CD4-positive, alpha-beta T cell treated with Interleukin-10 for 1 hour (primary cell): ENCODE measurements around the gene CDH13.
A peak's percentile ranks its signal among the peaks of the same experiment; 100 is the strongest.

ENCODE experiments used
- DNase-seq: peaks from one replicate; pipeline ENCODE4 v3.0.0-alpha.2; 2020

Gene CDH13

DNA sequence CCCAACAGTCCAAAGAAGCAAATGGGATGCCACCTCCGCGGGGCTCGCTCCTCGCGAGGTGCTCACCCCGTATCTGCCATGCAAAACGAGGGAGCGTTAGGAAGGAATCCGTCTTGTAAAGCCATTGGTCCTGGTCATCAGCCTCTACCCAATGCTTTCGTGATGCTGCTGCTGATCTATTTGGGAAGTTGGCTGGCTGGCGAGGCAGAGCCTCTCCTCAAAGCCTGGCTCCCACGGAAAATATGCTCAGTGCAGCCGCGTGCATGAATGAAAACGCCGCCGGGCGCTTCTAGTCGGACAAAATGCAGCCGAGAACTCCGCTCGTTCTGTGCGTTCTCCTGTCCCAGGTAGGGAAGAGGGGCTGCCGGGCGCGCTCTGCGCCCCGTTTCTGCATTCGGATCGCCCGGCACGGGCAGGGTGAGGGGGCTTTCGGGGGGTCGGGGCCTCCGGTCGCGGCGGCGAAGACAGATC is at the start of gene CDH13:
Gene CDH13 (plus strand): TSS at position 179 of the 471 bp plus-strand sequence.
- DNase-seq, result no peak

- peak; percentile 22 for DNase-seq
These were observed 46.4 kb upstream of the CDH13 start for GRCh38 chr16:82580298-82580890.

DNA sequence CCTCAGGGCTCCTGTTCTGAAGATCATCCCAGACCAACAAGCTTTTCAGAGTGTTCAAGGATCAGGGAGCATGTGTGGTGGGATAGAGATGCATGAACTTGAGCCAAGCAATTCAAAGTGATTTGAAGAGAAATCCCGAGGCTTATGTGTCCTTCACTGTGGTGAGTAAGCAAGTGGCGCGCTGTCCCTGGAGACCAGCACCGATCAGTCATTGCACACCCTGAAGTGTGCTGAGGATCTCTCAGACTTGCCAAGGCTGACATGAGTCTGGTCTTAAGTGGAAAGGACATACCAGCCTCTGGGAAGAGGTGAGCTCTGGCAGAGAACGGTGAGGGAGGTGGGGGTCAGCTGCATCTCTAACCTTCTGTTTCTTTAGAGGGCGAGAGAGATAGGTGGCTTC is 43.8 kb upstream of the CDH13 start:
- no peak for DNase-seq

DNA sequence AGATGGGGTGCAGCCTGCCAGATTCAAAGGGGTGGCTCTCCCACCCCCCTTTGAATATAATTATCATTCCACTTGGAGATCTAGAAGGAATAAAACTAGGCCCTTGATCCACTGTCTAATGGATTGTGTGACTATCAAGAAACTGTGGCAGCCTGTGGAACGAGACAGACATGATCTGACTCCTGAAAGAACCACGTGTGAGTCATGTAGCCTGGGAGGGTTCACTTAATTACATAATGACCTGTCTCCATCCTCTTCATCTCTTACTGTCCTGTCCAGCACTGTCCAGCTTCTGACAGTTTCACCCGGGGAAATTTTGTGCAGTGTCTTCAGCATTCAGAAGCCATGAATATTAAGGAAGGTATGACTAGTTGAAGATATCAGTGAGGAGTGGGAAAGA is 43.3 kb upstream of the CDH13 start:
- DNase-seq, result no peak

- no peak for DNase-seq
These were observed 42.1 kb upstream of the CDH13 start for GRCh38 chr16:82584553-82585152.

DNA sequence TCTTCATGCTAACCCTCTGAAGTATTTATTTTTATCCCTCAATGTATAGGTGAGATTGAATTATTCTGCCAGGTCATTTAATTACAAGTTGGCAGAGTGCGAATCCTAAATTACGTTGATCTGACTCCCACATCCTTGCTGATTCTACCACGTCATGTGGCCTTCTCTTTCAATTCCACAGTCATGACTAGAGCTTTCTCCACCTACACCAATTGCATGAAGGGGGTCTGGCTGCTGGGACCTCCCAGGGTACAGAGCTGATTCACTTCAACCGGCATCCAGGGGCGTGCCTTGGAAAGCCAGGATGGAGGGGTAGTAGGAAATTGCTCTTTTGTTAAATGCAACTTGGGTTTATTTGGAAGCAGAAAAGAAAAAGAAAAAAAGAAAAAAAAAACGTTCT is 41.1 kb upstream of the CDH13 start:
- DNase-seq, result no peak

DNA sequence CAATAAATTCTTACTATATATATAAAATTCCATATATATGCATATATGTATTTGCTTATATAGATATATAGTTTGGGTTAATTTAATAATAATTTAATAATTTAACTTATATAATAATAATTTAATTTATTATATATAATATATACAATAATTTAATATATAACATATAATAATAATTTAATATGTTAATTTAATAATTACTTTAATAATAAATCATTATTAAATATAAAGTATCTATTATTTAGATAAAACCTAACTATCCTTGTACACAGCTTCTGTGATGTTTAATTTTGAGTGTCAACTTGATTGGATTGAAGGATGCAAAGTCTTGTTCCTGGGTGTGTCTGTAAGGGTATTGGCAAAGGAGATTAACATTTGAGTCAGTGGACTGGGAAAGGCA is 40.6 kb upstream of the CDH13 start:
- no peak for DNase-seq

DNA sequence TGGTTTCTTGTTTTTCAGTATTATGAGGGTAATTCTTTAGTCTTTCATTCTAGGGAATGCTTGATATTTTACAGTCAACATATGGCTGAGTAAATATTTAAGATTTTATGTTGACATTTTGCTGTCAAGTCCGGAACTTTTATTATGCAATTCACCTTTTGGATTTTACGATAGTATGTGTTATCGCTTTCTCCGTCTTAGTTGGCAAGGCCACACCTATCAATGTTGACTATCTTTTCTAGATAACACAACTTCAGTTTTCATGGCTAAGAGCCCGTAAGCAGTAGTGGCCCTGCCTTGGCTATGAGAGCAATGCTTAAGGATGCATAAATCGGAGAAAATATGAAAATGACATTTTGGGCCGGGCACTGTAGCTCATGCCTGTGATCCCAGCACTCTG is 39.5 kb upstream of the CDH13 start:
- DNase-seq, result no peak

GRCh38 chr16:82589407-82589806 is 37.4 kb upstream of the CDH13 start:
- DNase-seq, result no peak

- DNase-seq, result no peak
These were observed 32.7 kb upstream of the CDH13 start for GRCh38 chr16:82594114-82594513.

GRCh38 chr16:82598771-82599170 is 28.0 kb upstream of the CDH13 start:
- DNase-seq, result no peak

GRCh38 chr16:82601989-82602640 is 24.7 kb upstream of the CDH13 start:
- DNase-seq, result no peak

DNA sequence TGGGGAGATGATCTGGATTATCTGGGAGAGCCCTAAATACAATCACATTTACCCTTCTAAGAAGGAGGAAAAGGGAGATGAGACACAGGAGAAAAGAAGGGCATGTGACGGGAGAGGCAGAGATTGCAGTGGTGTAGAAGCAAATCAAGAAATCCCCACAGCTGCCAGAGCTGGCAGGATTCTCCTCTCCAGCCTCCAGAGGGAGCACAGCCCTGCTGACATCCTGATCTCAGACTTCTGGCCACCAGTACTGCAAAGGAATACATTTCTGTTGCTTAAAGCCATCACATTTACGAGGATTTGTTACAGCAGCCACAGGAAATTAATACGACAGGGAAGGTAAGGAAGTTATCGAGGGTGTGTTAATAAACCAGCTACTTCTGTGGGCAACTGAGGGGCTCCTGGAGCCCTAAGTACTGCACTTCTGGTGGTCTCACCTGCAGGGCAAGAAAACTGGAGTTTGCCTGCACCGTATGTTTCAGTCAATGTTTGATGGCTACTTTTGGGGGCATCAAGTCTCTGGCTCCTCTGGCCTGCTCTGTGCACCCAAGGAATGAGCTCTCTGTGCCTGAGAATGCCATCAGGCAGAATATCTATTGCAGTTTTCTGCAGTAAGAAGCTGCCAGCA is 22.9 kb upstream of the CDH13 start:
- peak; percentile 1 for DNase-seq

DNA sequence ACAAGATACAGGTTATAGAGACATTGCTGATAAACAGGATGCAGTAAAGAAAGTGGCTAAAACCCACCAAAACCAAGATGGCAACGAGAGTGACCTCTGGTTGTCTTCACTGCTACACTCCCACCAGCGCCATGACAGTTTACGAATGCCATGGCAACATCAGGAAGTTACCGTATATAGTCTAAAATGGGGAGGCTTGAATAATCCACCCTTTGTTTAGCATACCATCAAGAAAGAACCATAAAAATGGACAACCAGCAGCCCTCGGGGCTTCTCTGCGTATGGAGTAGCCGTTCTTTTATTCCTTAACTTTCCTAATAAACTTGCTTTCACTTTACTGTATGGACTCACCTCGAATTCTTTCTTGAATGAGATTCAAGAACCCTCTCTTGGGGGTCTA is 21.7 kb upstream of the CDH13 start:
- no peak for DNase-seq

DNA sequence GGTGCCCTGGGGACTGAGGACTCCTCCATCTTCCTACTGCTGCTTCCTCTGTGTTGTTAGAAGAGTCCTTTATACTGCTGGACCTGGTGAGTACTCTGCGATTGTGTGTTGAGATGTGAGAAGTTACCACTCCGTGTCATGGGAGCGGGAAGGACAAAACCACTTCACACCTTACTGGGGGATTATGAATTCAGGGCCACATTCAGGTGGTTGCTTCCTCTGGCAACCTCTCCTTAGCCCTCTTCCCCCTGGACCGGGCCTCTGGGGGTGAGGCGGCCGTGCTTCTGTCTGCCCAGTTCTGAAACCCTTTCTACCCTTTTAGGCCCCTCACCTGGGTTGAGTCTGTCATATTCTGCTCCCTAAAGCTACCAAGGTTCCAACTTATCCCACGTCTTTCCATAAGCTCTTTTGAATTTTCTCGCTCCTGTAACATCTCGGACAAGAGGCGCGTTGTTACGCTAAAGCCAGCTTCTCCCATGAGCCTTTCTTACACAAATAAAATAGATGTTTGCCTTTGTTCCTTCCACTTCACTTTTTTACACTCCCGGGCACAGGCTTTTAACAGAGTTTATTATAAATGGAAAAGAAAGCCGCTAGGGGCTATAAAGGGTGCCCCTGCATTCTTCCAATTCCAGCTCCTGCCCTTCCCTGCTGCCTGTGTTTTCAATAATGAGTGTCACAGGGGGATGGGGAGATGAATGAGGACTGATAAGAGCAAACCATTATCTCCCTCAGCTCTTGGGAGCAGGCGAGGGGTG is 20.7 kb upstream of the CDH13 start:
- DNase-seq, result no peak

DNA sequence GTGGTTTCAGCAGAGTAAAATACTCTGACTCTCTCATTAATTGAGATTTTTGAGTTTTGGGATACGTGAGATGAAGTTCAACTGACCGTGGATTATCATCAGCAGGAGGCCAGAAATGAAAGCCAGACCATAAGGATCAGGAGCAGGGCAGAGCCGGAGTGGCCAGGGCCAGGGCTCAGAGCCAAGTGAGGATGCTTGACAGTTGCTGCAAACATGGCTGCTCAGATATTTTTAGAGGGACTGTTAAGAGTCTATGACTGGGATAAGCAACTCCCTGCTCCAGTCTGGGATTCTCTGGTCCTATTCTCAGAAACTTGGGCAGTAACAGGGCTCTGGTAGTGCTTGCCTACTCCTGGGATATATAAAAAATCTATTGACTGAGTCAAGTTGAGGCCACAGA is 17.6 kb upstream of the CDH13 start:
- no peak for DNase-seq

- no peak for DNase-seq
These were observed 14.5 kb upstream of the CDH13 start for GRCh38 chr16:82612263-82612662.

DNA sequence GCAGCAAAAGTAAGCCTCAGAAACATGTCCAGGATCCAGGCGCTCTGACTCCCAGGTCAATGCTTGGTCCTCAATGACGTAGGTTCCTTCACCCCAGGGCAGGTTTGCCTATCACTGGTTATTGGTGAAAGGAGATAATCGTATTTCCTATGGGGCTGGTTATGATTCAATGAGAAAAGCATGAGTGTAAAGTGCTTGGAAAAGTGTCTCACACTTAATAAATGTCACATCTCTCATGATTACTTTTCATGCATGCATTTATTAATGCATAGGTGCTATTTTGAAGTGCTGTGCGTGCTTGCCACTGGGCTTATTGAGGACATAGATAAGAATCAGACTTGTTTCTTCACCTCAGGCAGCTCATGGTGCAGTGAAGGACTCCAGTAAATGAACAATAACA is 10.4 kb upstream of the CDH13 start:
- no peak for DNase-seq

- no peak for DNase-seq
These were observed 5.0 kb upstream of the CDH13 start for GRCh38 chr16:82621781-82622180.

GRCh38 chr16:82623241-82623640 is 3.5 kb upstream of the CDH13 start:
- no peak for DNase-seq

DNA sequence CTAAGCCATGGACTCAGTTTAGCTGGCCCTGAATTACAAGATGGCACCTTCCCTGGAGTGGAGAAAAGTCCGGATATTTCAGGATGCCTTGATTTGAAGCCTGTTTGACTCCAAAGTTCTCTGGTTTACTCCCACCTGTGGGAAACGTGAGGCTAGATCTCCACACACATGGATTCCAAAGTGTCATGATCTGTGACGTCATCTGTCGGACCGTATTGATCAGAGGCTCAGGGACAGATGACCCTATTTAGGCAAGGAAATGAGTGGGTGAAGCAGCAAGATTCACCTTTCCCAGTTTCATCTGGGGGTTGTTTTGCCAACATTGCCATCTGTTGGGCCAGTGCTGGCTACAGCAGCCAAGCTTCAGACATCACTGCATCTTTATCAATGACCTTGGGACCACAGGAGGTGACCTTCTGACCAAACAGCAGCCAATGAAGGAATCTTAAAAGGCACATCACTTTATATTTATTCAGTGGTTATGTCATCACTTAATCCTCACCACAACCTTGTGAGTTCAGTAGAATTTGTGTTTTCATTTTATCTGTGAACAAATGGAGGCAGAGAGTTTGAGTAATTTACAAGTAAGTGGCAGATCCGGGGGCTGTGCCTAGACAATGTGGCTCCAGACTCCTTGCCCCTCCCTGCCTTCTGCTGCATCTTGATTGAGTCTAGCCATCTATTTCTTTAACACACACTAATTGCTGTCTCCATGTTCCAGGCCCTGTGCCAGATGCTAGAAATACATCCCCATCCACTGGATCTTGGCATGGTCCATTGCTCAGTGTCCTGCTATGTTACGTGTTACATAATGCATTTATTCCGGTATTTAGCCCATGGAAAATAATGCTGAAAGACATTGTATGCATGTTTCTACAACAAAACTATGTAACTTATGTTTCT is 1.5 kb upstream of the CDH13 start:
- no peak for DNase-seq

DNA sequence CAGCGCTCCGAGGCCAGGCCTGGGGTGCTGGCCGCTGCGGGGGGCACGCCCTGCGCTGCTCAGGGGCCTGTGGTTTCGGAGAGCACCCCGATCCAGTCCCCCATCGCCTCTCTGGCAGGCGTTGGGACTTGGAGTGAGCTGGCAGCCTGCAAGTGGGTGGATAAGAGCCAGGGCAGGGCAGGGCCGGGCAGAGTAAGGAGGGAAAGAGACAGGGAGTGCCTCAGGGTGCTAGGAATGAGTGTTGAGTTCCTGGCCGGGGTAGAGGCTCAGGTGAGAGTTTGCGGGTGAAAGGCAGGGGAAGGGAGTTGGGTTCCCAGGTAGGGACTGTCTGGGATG is 1.3 kb downstream of the CDH13 start:
- DNase-seq, result no peak
